GM11168 (cell line): ENCODE results near the gene GRIA3.

Experiments
- in situ Hi-C: fragments of 300-500 bp; cut with MboI; formaldehyde crosslinking; loops from one replicate; pipeline ENCODE4 v1.12.0; 2022; ENCODE audit warnings: low sequenced_read_pairs; ENCODE audit not compliant: unreplicated experiment

Gene GRIA3

DNA sequence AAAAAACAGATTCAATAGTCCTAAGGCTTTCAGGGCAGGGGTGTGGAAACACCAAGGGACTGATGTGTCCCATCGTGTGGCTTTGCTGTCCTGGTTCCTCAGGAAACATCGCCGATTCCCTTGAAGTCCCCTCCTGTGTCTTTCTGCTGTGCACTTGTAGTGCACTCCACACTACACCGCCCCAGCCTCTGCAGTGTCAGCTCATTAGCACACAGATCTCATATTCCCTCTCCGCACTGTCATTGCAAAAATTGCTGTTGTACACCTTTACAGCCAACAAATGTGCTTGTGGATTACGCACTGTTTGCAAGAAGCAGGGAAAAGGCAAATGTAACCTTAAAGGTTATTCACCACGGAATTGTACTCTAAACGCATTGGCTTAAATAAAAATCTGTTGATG lies 5.3 kb downstream of the GRIA3 start:
- in situ Hi-C loops = loop anchor here (25.0 kb wide), 1 partner anchor 223 kb away; no protein-coding TSS in a partner anchor

DNA sequence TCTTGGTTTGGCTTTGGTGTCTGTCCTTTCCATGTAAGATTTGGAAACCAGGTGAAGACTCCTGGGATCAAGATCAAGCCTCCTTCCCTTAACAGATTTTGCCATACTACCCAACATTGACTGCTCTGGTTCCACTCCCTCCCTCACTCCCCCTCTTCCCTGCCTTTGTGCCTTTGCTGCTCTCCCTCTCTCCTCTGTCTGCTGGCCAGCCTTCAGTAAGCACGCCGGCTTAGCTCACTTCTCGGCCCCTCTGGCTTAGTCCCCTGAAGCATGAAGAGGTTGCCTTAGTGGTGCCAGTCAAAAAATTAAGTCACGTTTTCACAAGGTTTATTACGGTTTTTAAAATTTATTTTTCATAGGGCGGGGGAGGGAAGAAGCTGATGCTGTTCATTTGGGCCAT lies 6.0 kb downstream of the GRIA3 start:
- in situ Hi-C loops = loop anchor here (25.0 kb wide), 1 partner anchor 222 kb away; no protein-coding TSS in a partner anchor

DNA sequence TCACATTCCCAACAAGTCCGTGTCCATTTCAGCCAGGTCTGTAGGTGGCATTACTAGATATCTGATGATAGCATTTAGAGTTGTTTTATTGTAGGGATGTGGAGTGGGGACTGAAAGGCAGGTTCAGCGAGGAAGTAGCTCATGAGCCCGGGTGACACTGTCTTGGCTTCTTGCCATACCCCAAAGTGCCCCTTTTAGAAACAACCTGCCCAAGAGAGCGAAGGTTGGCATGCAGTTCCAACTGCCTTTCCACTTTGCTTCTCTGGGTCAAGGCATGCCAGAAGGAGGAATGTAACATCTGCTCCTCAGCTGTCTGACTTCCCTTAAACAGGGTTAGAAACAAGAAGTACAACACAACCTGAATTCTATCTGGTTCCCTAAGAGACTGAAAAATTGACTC lies 9.0 kb downstream of the GRIA3 start:
- in situ Hi-C loops = loop anchor here (25.0 kb wide), 1 partner anchor 219 kb away; no protein-coding TSS in a partner anchor

DNA sequence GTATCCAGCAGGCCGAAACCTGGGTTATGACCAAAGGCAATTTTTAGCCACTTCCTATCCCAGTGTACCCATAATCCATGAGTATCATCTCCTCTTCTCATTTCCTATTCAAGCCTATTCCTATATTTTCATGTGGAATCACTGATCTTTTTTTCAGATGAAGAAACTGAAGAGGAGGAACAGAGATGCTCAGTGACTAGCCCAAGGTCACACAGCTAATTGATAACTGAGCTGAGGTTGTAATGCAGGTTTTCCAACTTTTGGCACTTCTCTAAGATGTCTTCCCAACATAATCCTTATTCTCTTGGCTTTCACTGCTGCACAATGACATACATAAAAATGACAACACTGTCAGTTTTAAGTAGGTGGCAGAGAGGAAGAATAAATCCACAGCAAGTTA lies 15.3 kb downstream of the GRIA3 start:
- in situ Hi-C loops = loop anchor here (25.0 kb wide), 1 partner anchor 213 kb away; no protein-coding TSS in a partner anchor

DNA sequence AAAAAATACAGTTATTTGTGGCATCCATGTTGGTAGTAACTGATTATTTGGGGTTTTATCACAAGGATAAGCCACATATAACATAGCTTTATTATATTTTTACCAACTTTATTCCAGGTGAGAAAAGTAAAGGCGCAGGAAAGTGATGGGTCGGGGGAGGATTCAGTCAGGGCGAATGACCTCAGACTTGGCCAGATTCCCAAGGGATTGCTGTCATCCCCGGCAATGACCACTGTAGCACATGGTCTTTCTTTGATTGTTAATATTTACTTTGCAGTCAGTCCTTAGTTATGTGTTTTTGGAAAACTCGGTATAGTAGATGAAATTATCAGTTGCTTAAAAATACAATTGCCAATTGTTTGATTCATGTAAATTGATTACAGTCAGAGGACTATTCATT lies 17.6 kb downstream of the GRIA3 start:
- in situ Hi-C loops = no loop called here

DNA sequence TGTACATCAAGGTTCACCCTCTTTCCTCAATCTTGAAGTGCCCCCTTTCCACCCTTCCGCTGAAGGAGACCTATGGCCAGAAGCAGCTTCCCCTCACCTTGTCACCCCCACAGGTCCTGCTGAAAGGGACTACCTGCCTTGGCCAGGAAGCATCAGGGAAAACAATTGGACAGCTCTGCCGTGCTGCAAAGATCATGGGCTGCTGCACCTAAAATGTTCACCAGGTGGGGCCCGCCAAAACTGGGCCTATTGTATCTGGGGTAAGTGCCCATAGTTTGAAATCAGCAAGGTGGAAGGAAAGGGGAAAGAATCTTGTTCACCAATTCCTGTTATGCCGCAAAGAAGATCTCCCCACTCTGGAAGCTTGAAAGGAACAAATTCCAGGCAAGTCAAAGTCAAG lies 18.4 kb downstream of the GRIA3 start:
- in situ Hi-C loops = no loop called here

DNA sequence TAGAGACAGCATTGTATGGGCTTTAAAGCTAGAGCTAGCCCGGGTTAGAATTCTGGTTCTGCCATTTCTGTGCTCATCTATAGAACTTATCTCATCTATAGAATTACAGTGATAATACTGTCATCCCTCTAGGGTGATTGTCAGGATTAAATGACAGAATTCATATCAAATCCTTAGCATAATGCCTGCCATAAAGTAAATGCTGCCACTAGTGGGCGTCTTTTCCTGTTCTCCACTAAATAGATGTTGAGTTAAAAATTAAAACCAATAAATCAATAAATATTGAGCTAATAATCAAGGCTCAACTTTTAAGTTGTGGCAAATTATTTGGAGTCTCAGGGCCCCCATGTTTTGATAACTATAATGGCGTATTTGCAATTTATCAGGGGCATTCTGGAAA lies 19.7 kb downstream of the GRIA3 start:
- in situ Hi-C loops = no loop called here

DNA sequence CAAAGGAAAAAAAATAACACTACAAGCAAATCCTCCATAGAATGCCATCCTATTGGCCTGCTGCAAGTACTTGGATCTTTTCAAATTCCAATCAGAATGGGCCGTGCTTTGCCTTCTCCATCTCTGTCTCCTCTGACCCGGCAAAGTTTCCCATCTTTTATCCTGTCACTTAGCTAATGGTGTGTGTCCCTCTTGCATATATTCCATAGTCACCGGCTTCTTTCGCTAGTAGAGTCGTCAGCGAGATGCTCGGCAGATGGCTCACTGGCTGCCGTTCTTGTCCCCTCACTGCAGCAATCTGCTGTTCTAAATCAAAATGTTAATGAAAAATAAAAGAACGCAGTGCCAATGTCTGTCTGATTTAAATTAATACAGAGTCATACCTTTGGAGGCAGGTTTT lies 22.1 kb downstream of the GRIA3 start:
- in situ Hi-C loops = no loop called here

DNA sequence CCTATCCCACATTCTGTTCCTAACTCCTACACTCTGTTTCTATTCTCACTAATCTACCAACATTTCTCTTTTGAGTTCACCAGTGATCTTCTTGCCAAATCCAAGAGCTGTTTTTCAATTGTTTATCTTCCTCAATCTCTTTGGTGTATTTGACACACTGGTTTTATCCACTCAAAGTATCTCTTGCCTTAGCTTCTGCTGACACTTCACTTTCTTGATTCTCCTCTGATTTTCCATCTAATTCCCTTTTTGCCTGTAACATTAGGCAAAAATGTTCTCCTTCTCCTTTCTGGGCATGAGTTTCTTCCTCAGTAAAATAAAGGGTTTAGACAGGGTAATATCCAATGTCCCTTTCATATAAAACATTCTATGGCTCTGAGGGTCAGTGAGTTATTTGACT lies 26.2 kb downstream of the GRIA3 start:
- in situ Hi-C loops = no loop called here

DNA sequence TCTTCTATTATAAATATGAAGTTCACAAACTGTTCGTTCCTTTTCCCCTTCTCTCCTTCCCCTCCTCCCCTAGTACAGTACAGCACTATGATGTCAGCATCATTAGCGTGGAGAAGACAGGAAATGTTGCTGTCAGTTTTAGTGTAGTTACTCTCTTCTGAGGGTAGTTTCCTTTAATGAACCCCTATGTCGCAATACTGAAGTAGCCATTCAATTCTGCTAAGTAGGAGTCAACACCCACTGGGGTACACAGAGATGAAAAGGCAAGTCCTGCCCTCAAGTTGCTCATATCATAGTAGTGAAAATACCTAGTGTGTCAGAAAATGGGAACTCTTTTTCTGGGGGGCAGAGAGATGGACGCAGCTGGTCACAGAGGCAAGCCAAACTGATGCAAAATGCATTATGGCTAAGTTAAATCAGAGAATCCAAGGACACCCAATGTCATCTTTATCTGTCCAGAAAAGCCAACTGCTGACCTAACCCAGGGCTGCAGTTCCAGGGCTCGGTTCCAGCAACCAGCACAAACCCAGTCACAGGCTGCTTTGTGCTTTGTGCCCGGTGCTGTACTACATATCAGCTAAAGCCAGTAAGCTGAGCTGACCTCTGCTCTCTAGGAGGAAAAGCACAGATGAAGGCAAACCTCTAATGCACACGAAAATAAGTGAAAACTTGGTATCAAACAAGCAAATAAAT lies 31.5 kb downstream of the GRIA3 start:
- in situ Hi-C loops = no loop called here

DNA sequence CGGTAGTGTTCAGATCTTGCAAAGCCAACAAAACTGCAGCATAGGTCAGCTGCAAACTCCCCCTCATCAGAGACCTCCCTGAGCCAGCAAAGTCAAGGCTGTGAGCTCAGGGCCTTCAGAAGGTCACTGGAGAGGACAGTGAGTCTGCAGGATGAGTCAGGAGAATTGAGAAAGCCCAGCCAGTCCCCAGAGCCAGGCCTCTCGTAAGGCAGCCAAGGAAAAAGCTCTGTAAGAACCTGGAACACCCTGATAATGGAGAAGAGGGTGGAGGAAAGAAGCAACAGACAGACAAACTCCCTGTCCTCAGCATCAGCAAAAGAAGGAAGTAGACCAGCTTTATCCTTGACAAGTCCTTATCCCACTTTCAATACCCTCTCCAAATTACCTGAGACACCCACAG lies 33.0 kb downstream of the GRIA3 start:
- in situ Hi-C loops = no loop called here

DNA sequence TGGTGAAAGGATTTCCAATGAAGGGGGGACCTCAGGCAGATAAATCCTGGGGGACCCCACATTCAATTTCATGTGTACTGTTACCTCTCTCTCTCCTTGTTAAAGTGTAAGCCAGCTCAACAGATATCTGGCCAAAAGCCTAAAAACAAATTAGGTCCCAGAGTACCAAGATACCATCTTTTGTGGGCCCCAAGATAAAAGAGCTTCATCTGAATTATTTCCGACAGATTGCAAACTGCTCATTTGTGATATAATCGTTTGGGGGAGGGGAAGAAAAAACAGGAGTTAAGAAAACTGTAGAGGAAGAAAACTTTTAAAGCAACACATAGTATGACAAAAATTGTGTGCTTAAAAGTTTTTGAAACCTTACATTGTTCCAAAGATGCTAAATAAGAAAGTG lies 33.6 kb downstream of the GRIA3 start:
- in situ Hi-C loops = no loop called here

DNA sequence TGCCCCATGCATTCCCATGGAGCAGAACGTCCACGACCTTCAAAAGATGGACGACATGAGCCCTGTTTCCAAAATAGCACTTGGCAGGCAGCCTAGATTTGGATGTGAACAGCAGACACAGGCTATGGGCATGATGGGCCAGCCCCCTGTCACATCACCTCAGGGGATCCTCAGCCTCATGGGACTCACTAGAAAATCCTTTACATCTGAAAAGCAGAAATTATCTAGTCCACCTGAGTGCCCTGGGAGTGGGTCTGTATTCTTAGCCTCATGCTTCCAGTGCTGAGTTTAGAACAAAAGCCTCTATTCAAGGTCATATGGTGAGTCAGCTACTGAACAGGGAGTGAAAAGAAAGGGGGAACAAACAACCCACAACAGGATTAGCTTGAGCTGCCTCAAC lies 35.8 kb downstream of the GRIA3 start:
- in situ Hi-C loops = no loop called here

DNA sequence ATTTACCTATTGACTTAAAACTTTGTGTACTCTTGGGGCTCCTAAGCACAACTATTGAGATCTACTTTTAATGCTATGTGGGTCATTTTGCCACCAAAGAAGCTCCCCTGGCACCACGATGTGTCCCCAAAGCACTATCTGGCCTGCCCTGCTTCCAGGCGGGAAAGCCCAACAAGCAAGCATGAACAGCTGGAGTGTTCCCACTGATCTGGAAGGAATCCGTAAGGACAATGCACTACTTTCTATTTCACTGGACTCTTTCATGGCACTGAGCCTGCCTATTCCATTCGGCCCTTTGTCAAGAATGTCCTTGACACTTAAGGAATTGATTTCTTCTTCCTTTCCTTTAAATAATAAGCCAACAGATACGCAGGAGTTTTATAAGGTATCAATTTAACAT lies 38.8 kb downstream of the GRIA3 start:
- in situ Hi-C loops = no loop called here

DNA sequence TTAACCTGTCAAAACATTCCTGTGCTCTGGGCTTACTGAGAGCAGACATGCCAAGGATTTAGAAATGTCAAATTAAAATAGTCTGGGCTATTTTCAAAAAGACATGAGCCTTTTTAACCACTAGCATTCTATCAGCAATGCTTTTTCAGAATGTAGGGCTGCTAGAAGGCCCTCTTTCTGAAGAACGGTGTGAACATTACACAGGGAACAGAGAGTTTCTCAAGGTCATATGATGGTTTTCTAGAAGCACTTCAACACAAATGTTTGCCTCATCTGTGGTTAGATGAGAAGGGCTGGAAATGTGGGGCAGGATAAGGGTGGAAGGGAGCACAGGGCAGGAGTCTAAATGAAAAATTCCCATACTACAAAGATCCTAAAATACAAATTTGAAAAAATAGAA lies 39.3 kb downstream of the GRIA3 start:
- in situ Hi-C loops = no loop called here

DNA sequence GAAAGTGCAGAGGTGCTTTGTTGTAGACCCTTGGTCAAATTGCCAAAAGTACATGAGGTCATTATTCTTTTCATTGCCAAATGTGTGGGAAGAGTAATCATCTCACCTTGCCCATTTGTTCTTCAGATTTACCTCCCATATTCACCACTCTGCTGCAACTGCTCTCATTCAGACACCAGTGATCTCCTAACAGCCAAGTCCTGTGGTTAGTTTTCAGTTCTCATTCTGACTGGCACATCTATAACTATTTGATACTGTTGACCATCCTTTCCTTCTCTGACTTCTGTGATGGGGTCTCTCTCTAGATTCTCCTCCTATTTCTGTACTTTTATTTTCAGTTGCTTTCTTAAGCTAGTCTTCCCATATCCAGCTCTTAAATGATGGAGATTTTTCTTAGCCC lies 39.8 kb downstream of the GRIA3 start:
- in situ Hi-C loops = no loop called here

DNA sequence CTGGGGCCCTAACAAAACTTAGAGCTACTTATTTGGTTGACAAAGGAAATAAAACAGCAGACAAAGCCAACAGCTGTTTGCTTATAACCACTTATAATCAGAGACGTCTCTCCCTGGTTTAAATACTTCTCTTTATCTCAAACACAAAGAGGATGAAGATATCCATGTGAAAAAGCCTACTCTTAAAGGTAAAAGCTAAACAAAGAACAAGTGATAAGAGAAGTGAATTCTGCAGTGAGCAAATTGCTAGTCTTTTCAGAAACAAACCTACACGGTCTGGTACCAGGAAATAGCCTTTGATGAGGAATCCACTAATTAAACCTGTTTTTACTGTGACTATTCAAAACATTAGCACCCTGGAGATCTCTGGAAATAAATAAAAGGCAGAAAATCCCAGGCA lies 46.7 kb downstream of the GRIA3 start:
- in situ Hi-C loops = no loop called here

DNA sequence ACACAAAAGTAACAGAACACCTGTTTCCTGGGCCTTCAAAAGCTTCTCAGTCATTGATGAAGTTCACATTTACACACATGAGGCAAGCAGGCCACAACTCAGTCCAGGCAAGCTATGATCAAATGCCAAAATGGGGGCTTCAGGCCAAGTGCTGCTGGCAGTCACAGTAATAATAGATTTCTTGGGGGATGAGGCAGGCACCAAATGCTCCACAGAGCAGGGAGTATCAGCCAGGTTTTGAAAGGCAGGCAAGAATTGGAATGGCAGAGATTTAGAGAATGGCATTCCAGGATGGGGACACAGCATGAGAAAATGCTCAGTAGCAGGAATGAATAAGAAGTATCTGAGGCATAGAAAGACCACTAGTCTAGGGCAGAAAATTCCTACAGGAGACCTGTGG lies 52.8 kb downstream of the GRIA3 start:
- in situ Hi-C loops = no loop called here

DNA sequence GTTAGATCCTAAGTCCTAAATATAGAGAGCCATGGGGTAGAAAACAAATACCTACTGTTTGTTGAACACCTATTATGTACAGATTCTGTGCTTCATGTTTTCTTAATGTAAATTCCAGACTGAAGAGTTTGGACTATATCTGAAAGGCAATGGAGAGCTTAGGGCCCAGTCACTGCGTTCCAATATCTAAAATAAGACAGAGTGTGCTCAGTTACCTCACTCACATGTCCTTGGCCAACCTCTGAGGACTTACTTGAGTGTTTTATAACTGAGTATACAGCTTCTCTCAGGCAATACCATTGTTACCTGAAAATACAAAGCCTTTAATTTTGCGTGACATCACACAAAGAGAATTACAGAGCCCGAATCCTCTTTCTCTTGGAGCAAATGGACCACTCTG lies 53.2 kb downstream of the GRIA3 start:
- in situ Hi-C loops = no loop called here

DNA sequence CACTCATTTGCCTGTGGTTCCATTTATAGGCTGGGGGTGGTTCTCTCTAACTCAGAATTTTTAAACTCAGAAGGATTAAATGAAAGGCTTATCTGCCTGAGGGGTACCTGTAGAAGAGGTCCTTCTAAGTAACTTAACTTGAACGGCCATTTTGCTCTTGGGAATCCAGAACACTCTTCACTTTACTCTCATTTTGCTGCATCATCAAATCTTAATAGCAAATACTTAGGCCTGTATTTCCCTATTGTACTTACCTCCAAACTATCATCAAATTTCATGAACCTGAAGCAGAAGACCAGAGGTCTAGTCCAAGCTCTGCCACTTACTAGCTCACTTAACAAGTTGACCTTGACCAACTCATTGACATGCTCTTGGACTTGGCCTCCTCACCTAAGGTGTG lies 70.4 kb downstream of the GRIA3 start:
- in situ Hi-C loops = no loop called here

DNA sequence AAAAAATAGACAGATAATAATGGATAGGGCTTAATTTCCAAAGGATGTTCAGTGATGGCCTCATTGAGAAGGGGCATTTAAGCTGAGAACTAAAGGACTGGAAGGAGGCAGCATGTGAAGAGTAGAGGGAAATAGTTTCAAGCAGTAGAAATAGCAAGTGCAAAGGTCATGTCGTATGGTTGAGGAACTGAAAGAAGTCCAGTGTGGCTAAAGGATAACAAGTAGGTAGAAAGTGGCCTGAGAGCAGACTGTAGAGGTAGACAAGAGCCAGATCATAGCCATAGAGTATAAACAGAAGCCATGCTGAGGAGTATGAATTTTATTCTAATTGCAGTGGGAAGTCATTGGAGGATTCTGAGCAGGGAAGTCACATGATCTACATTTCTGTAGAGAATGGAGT lies 72.3 kb downstream of the GRIA3 start:
- in situ Hi-C loops = no loop called here

DNA sequence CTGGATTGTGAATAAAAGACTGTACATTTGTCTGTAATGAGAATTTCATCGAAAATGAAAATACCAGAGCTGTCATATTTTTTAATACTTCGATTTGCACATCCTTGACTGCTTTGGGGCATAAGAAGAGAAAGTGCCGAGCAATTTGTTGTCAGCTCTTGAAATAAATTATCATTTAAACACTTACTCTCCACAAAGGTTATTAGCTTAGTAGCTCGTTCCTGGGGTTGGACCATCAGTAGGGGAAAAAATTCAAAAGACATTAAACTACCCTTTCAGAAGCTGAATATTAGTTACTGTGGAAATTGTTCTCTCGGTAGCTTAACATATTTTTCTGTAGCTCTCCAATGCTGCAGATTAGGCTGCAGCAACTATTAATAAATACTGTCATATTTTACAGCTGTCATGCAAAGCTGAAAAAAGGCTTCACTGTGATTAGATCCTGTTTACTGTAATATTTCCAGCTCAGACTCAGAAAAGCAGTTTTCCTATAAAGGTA lies 76.9 kb downstream of the GRIA3 start:
- in situ Hi-C loops = no loop called here
